ENCODE results near the gene PTTG1IP.

DNA sequence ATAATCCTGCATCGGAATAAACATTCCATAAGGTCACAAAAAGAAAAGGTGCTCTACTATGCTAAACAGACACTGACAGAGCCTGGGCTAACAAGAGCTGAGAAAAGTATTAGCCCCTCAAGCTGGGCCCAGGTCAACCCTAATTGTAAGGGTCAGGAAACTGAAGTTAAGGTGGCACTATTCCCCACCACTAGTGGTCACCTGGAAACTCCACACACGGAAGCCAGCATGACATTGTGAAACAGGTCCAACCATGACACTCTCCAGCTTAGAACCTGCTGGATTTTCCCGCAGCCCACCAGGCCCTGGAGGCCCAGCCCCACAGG lies 1.2 kb downstream of the PTTG1IP start:
- TF ChIP-seq POLR2A (IDR thresholded peaks at IDR 0.05): no peak
- TF ChIP-seq, protein P1, sequence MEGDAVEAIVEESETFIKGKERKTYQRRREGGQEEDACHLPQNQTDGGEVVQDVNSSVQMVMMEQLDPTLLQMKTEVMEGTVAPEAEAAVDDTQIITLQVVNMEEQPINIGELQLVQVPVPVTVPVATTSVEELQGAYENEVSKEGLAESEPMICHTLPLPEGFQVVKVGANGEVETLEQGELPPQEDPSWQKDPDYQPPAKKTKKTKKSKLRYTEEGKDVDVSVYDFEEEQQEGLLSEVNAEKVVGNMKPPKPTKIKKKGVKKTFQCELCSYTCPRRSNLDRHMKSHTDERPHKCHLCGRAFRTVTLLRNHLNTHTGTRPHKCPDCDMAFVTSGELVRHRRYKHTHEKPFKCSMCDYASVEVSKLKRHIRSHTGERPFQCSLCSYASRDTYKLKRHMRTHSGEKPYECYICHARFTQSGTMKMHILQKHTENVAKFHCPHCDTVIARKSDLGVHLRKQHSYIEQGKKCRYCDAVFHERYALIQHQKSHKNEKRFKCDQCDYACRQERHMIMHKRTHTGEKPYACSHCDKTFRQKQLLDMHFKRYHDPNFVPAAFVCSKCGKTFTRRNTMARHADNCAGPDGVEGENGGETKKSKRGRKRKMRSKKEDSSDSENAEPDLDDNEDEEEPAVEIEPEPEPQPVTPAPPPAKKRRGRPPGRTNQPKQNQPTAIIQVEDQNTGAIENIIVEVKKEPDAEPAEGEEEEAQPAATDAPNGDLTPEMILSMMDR (IDR thresholded peaks at IDR 0.05): peak in 1 of 4 donors; percentile 23
